Ectodermal cell (in vitro differentiated cells): ENCODE measurements around the gene ANAPC5.
A peak's percentile ranks its signal among the peaks of the same experiment; 100 is the strongest.

ENCODE experiments used
- H3K27ac ChIP-seq: 2 replicates; pipeline ENCODE4 v1.7.0; 2013; ENCODE audit warnings: mild to moderate bottlenecking, low read depth, low read length; ENCODE audit not compliant: insufficient read depth, poor library complexity, severe bottlenecking
- H3K27me3 ChIP-seq: 2 replicates; pipeline ENCODE4 v1.7.0; 2013; ENCODE audit warnings: mild to moderate bottlenecking, low read length; ENCODE audit not compliant: insufficient read depth, control insufficient read depth, poor library complexity, severe bottlenecking
- H3K36me3 ChIP-seq: one replicate; pipeline ENCODE4 v1.7.0; 2013; ENCODE audit warnings: low read length; ENCODE audit not compliant: control insufficient read depth, insufficient read depth
- H3K4me1 ChIP-seq: one replicate; pipeline ENCODE4 v1.7.0; 2013; ENCODE audit warnings: low read length; ENCODE audit not compliant: control insufficient read depth, insufficient read depth
- H3K4me3 ChIP-seq: 2 replicates; pipeline ENCODE4 v1.7.0; 2013; ENCODE audit warnings: low read depth, low read length, control low read depth; ENCODE audit not compliant: insufficient read depth
- H3K9me3 ChIP-seq: 2 replicates; pipeline ENCODE4 v1.7.0; 2013; ENCODE audit warnings: mild to moderate bottlenecking, low read length, moderate library complexity; ENCODE audit not compliant: control insufficient read depth
- WGBS, 2 experiments: methylation state at CpG; one replicate each; pipeline ENCODE4 v1.1.7; 2013; ENCODE audit warnings: missing lambda C conversion rate in 2 of 2; 5-methylcytosine and 5-hydroxymethylcytosine counted together

The ANAPC5 gene

GRCh38 chr12:121337416-121337815 lies 14.8 kb downstream of the ANAPC5 start:
- Histone ChIP-seq H3K9me3 (no peaks in the 10 kb centered on the region), H3K27ac (no peak overlapping the region), H3K27me3 (no peaks in the 10 kb centered on the region), H3K4me1 (no peaks in the 10 kb centered on the region), H3K4me3 (no peak overlapping the region), H3K36me3 (peaks cover 25% of the 10 kb centered on the region)
- 92 to 95% methylated on average over 4 of the region's 4 CpGs for WGBS, 2 experiments

GRCh38 chr12:121334513-121335343 lies 17.5 kb downstream of the ANAPC5 start:
- no peaks in the 10 kb centered on the region for H3K4me1 ChIP-seq

GRCh38 chr12:121333747-121334146 lies 18.5 kb downstream of the ANAPC5 start:
- 92 to 94% methylated on average over 1 of the region's 1 CpG for WGBS, 2 experiments
- no peak overlapping the region for H3K4me3 ChIP-seq
- H3K27ac ChIP-seq, result no peak overlapping the region
- H3K27me3 ChIP-seq, result no peaks in the 10 kb centered on the region
- no peaks in the 10 kb centered on the region for H3K9me3 ChIP-seq
- no peaks in the 10 kb centered on the region for H3K4me1 ChIP-seq
- H3K36me3 ChIP-seq, result peaks cover 37% of the 10 kb centered on the region

More at GRCh38 chr12:121334513-121335343, 17.5 kb downstream of the ANAPC5 start:
- peaks cover 28% of the 10 kb centered on the region for H3K36me3 ChIP-seq
- no peaks in the 10 kb centered on the region for H3K27me3 ChIP-seq
- H3K27ac ChIP-seq, result no peak overlapping the region
- WGBS, 2 experiments, result 74 to 80% methylated on average over 8 of the region's 8 CpGs
- H3K9me3 ChIP-seq, result no peaks in the 10 kb centered on the region
- H3K4me3 ChIP-seq, result no peak overlapping the region

GRCh38 chr12:121331248-121331647 lies 21.0 kb downstream of the ANAPC5 start:
- Histone ChIP-seq H3K27me3 (no peaks in the 10 kb centered on the region), H3K4me3 (no peak overlapping the region), H3K36me3 (peaks cover 48% of the 10 kb centered on the region), H3K4me1 (no peaks in the 10 kb centered on the region), H3K9me3 (no peaks in the 10 kb centered on the region), H3K27ac (no peak overlapping the region)
- WGBS, 2 experiments, result 91 to 94% methylated on average over 6 of the region's 6 CpGs

GRCh38 chr12:121330692-121331091 lies 21.5 kb downstream of the ANAPC5 start:
- Histone ChIP-seq H3K27me3 (no peaks in the 10 kb centered on the region), H3K27ac (no peak overlapping the region), H3K9me3 (no peaks in the 10 kb centered on the region), H3K4me3 (no peak overlapping the region), H3K4me1 (no peaks in the 10 kb centered on the region), H3K36me3 (peaks cover 50% of the 10 kb centered on the region)

GRCh38 chr12:121330195-121330594 lies 22.0 kb downstream of the ANAPC5 start:
- Histone ChIP-seq H3K36me3 (peaks cover 51% of the 10 kb centered on the region), H3K27me3 (no peaks in the 10 kb centered on the region), H3K27ac (no peak overlapping the region), H3K4me1 (no peaks in the 10 kb centered on the region), H3K4me3 (no peak overlapping the region), H3K9me3 (no peaks in the 10 kb centered on the region)
- whole genome bisulfite sequencing, 2 experiments, result 93 to 94% methylated on average over 4 of the region's 4 CpGs

- no peak overlapping the region for H3K4me3 ChIP-seq
- WGBS, 2 experiments, result 96 to 98% methylated on average over 4 of the region's 4 CpGs
- H3K27ac ChIP-seq, result no peak overlapping the region
- H3K4me1 ChIP-seq, result no peaks in the 10 kb centered on the region
- no peaks in the 10 kb centered on the region for H3K9me3 ChIP-seq
- H3K27me3 ChIP-seq, result no peaks in the 10 kb centered on the region
- peaks cover 50% of the 10 kb centered on the region for H3K36me3 ChIP-seq
These were observed 23.6 kb downstream of the ANAPC5 start for GRCh38 chr12:121328620-121329019.

- Histone ChIP-seq H3K9me3 (no peaks in the 10 kb centered on the region), H3K4me3 (no peak overlapping the region), H3K36me3 (peaks cover 44% of the 10 kb centered on the region), H3K4me1 (no peaks in the 10 kb centered on the region), H3K27me3 (no peaks in the 10 kb centered on the region), H3K27ac (peak overlapping the region; percentile 26)
- 94 to 95% methylated on average over 21 of the region's 21 CpGs for WGBS, 2 experiments
These were observed 25.1 kb downstream of the ANAPC5 start for GRCh38 chr12:121326996-121327674.

- 93 to 94% methylated on average over 5 of the region's 5 CpGs for WGBS, 2 experiments
- H3K4me1 ChIP-seq, result no peaks in the 10 kb centered on the region
- no peaks in the 10 kb centered on the region for H3K9me3 ChIP-seq
- no peak overlapping the region for H3K4me3 ChIP-seq
- H3K27ac ChIP-seq, result no peak overlapping the region
- peaks cover 40% of the 10 kb centered on the region for H3K36me3 ChIP-seq
- no peaks in the 10 kb centered on the region for H3K27me3 ChIP-seq
These were observed 26.3 kb downstream of the ANAPC5 start for GRCh38 chr12:121325922-121326396.

GRCh38 chr12:121323908-121324307 lies 28.3 kb downstream of the ANAPC5 start:
- WGBS, 2 experiments, result 98 to 100% methylated on average over 2 to 3 of the region's 3 CpGs

More at GRCh38 chr12:121323908-121324307, 28.3 kb downstream of the ANAPC5 start:
- Histone ChIP-seq H3K4me3 (no peak overlapping the region), H3K9me3 (no peaks in the 10 kb centered on the region), H3K27ac (no peak overlapping the region), H3K4me1 (no peaks in the 10 kb centered on the region), H3K27me3 (no peaks in the 10 kb centered on the region), H3K36me3 (peaks cover 28% of the 10 kb centered on the region)
